Activated naive CD4-positive, alpha-beta T cell treated with anti-CD3 and anti-CD28 coated beads for 36 hours (primary cell): Measurements from ENCODE around the gene PCDHGB6. TPM values are rescaled to one million over a fixed set of nuclear protein-coding genes. Genes with fewer than 3 reads are reported as not detected.
"Not testable (repeated sequence)": the region's sequence is repeated elsewhere in the genome, so short reads cannot be mapped to it uniquely, and the experiment has no call there.

ENCODE experiments used
- CTCF ChIA-PET: fragments of 350-600 bp; sonication (Branson Sonifier 250); formaldehyde crosslinking; loops from one replicate; lab custom pipeline; 2021; ENCODE audit warnings: antibody characterized with exemption; lab: Charles Lee
- DNase-seq: peaks from one replicate; pipeline ENCODE4 v3.0.0-alpha.2; 2020
- H3K27ac Mint-ChIP-seq: one replicate; pipeline ENCODE4 v1.8.0; 2021; ENCODE audit warnings: mild to moderate bottlenecking, mixed read lengths
- H3K27me3 Mint-ChIP-seq: one replicate; pipeline ENCODE4 v1.8.0; 2021; ENCODE audit warnings: low read depth, mixed read lengths
- H3K36me3 Mint-ChIP-seq: one replicate; pipeline ENCODE4 v1.8.0; 2021; ENCODE audit warnings: low read depth, mixed read lengths
- H3K4me1 Mint-ChIP-seq: one replicate; pipeline ENCODE4 v1.8.0; 2021; ENCODE audit warnings: low read depth, mixed read lengths
- H3K4me3 Mint-ChIP-seq: one replicate; pipeline ENCODE4 v1.8.0; 2021; ENCODE audit warnings: mild to moderate bottlenecking, moderate library complexity, mixed read lengths
- H3K9me3 Mint-ChIP-seq: one replicate; pipeline ENCODE4 v1.8.0; 2021; ENCODE audit warnings: mixed read lengths
- intact Hi-C: fragments of 100-400 bp; cut with micrococcal nuclease; formaldehyde crosslinking; loops from one replicate; pipeline ENCODE4 v1.15.1; 2023
- total RNA-seq, 2 experiments: library from RNA; stranded (reverse); gene quantifications; one replicate each; pipeline ENCODE4 v1.2.3, GENCODE V29; 2021

The PCDHGB6 gene
- total RNA-seq, 2 experiments from 2014 or later = 0.05 TPM; not detected in 1

- no peak overlapping the region for H3K27ac Mint-ChIP-seq
- no peak overlapping the region for H3K4me3 Mint-ChIP-seq
- peaks cover 23% of the 10 kb centered on the region for H3K9me3 Mint-ChIP-seq
- intact Hi-C loops = no loop called here
- DNase-seq = no peak
- peaks cover 60% of the 10 kb centered on the region for H3K27me3 Mint-ChIP-seq
- no peaks in the 10 kb centered on the region for H3K4me1 Mint-ChIP-seq
- CTCF ChIA-PET = interaction anchor here (1.1 to 2.0 kb wide), 3 partner anchors 28 to 165 kb away, joined by 3 to 6 read pairs (median 4); partner anchors contain the start of gene PCDHGA11
- H3K36me3 Mint-ChIP-seq = peaks cover 19% of the 10 kb centered on the region
Observed at GRCh38 chr5:141393267-141393666, 14.6 kb upstream of the PCDHGB6 start.

- H3K36me3 Mint-ChIP-seq = peaks cover 20% of the 10 kb centered on the region
- H3K4me1 Mint-ChIP-seq, H3K4me3 Mint-ChIP-seq, intact Hi-C loops, DNase-seq: not testable (repeated sequence)
- CTCF ChIA-PET = interaction anchor here (2.2 kb wide), 1 partner anchor 30 kb away, joined by 6 read pairs; the partner anchor contains the start of gene PCDHGA5
- peaks cover 21% of the 10 kb centered on the region for H3K9me3 Mint-ChIP-seq
- H3K27me3 Mint-ChIP-seq = peaks cover 60% of the 10 kb centered on the region
- H3K27ac Mint-ChIP-seq = peak overlapping the region; percentile 41
Observed at GRCh38 chr5:141394401-141395187, 13.2 kb upstream of the PCDHGB6 start.

GRCh38 chr5:141397756-141398551, 9.9 kb upstream of the PCDHGB6 start, which contains the start of gene PCDHGB5:
Gene PCDHGB5 (plus strand): TSS chr5:141397947. CDS start chr5:141398128, 181 bp downstream.
- Mint-ChIP-seq H3K36me3 (peaks cover 14% of the 10 kb centered on the region), H3K9me3 (peaks cover 18% of the 10 kb centered on the region), H3K4me3 (peak within 1 kb of the TSS; percentile 50), H3K27me3 (peaks cover 56% of the 10 kb centered on the region)
- CTCF ChIA-PET = interaction anchor here (0.7 to 1.9 kb wide), 10 partner anchors 11 to 160 kb away, joined by 3 to 9 read pairs (median 4); partner anchors contain the start of genes PCDHGA10, PCDHGA11, PCDHGA12 and PCDHGB4
- H3K4me1 Mint-ChIP-seq, intact Hi-C loops, H3K27ac Mint-ChIP-seq: not testable (repeated sequence)
- peak; percentile 51 for DNase-seq

GRCh38 chr5:141398608-141399007, 9.2 kb upstream of the PCDHGB6 start:
- no peak for DNase-seq
- peaks cover 22% of the 10 kb centered on the region for H3K9me3 Mint-ChIP-seq
- no peak overlapping the region for H3K4me3 Mint-ChIP-seq
- peaks cover 5% of the 10 kb centered on the region for H3K4me1 Mint-ChIP-seq
- CTCF ChIA-PET = interaction anchor here (1.8 to 1.9 kb wide), 3 partner anchors 14 to 114 kb away, joined by 7 to 9 read pairs (median 9); partner anchors contain the start of genes PCDHGA10 and PCDHGA12
- peaks cover 58% of the 10 kb centered on the region for H3K27me3 Mint-ChIP-seq
- intact Hi-C loops = no loop called here
- peaks cover 9% of the 10 kb centered on the region for H3K36me3 Mint-ChIP-seq
- no peak overlapping the region for H3K27ac Mint-ChIP-seq

- CTCF ChIA-PET = interaction anchor here (0.9 to 1.3 kb wide), 2 partner anchors 113 to 595 kb away, joined by 3 to 6 read pairs; no protein-coding TSS in a partner anchor
- peaks cover 5% of the 10 kb centered on the region for H3K4me1 Mint-ChIP-seq
- DNase-seq = no peak
- peaks cover 21% of the 10 kb centered on the region for H3K9me3 Mint-ChIP-seq
- intact Hi-C loops = no loop called here
- H3K4me3 Mint-ChIP-seq = no peak overlapping the region
- H3K27me3 Mint-ChIP-seq = peaks cover 58% of the 10 kb centered on the region
- no peak overlapping the region for H3K27ac Mint-ChIP-seq
- peaks cover 10% of the 10 kb centered on the region for H3K36me3 Mint-ChIP-seq
Observed at GRCh38 chr5:141399555-141400258, 8.1 kb upstream of the PCDHGB6 start.

GRCh38 chr5:141402553-141403243, 5.1 kb upstream of the PCDHGB6 start, which contains the start of gene PCDHGA9:
Gene PCDHGA9 (plus strand): TSS chr5:141402778. CDS start chr5:141402953, 175 bp downstream.
- intact Hi-C loops = no loop called here
- Mint-ChIP-seq H3K36me3 (peaks cover 10% of the 10 kb centered on the region), H3K4me1 (peaks cover 5% of the 10 kb centered on the region), H3K27me3 (peaks cover 60% of the 10 kb centered on the region), H3K9me3 (peaks cover 21% of the 10 kb centered on the region), H3K27ac (no peak within 1 kb of the TSS), H3K4me3 (peak within 1 kb of the TSS; percentile 45)
- peak; percentile 45 for DNase-seq
- CTCF ChIA-PET = interaction anchor here (0.6 to 1.9 kb wide), 7 partner anchors 9 to 206 kb away, joined by 3 to 6 read pairs (median 3); partner anchors contain the start of genes PCDHGA10, PCDHGA2 and TAF7

- peaks cover 11% of the 10 kb centered on the region for H3K36me3 Mint-ChIP-seq
- CTCF ChIA-PET = interaction anchor here (1.0 to 1.9 kb wide), 6 partner anchors 8 to 153 kb away, joined by 3 to 6 read pairs (median 4); partner anchors contain the start of genes PCDHGA10, PCDHGA2 and TAF7
- no peak for DNase-seq
Observed at GRCh38 chr5:141403387-141403786, 4.4 kb upstream of the PCDHGB6 start.

GRCh38 chr5:141409598-141410306, 1.9 kb downstream of the PCDHGB6 start:
- CTCF ChIA-PET = interaction anchor here (0.5 kb wide), 1 partner anchor 12 kb away, joined by 3 read pairs; the partner anchor contains the start of gene PCDHGB5
- Mint-ChIP-seq H3K9me3 (peaks cover 17% of the 10 kb centered on the region), H3K4me1 (peaks cover 14% of the 10 kb centered on the region), H3K36me3 (peaks cover 17% of the 10 kb centered on the region), H3K4me3 (no peak overlapping the region), H3K27me3 (peaks cover 69% of the 10 kb centered on the region), H3K27ac (no peak overlapping the region)
- intact Hi-C loops = loop anchor here (5.0 to 10.0 kb wide), 3 partner anchors 37 to 465 kb away; partner anchors contain the start of genes DIAPH1, PCDH1, PCDHGA6 and PCDHGB3
- no peak for DNase-seq

More at GRCh38 chr5:141403387-141403786, 4.4 kb upstream of the PCDHGB6 start:
- intact Hi-C loops = no loop called here
- H3K4me3 Mint-ChIP-seq = no peak overlapping the region
- H3K9me3 Mint-ChIP-seq = peaks cover 23% of the 10 kb centered on the region
- H3K27ac Mint-ChIP-seq = no peak overlapping the region
- H3K4me1 Mint-ChIP-seq = peaks cover 6% of the 10 kb centered on the region
- peaks cover 63% of the 10 kb centered on the region for H3K27me3 Mint-ChIP-seq

GRCh38 chr5:141411575-141411974, 3.8 kb downstream of the PCDHGB6 start:
- Mint-ChIP-seq H3K27me3 (peaks cover 68% of the 10 kb centered on the region), H3K4me1 (peaks cover 14% of the 10 kb centered on the region), H3K9me3 (peaks cover 17% of the 10 kb centered on the region), H3K4me3 (no peak overlapping the region), H3K36me3 (peaks cover 23% of the 10 kb centered on the region), H3K27ac (no peak overlapping the region)
- CTCF ChIA-PET = interaction anchor here (0.6 to 2.7 kb wide), 6 partner anchors 8 to 101 kb away, joined by 3 to 14 read pairs (median 4); partner anchors contain the start of gene PCDHGA11
- DNase-seq = no peak
- intact Hi-C loops = loop anchor here (5.0 to 10.0 kb wide), 2 partner anchors 206 to 463 kb away; partner anchors contain the start of genes DIAPH1 and PCDH1
